GM04504 (cell line): Measurements from ENCODE around the gene SLC7A4.
A peak's percentile ranks its signal among the peaks of the same experiment; 100 is the strongest.

Experiments used
- DNase-seq: peaks from one replicate; pipeline ENCODE4 v3.0.0-alpha.2; 2012; ENCODE audit warnings: low read depth

SLC7A4 gene

GRCh38 chr22:20985720-20986119, 46.6 kb downstream of the SLC7A4 start:
- no peak for DNase-seq

GRCh38 chr22:20983081-20983771, 49.1 kb downstream of the SLC7A4 start:
- DNase-seq = no peak

- no peak for DNase-seq
Observed at GRCh38 chr22:20982563-20982882, 49.8 kb downstream of the SLC7A4 start.

GRCh38 chr22:20981787-20982562, 50.4 kb downstream of the SLC7A4 start, which contains the start of gene LZTR1:
Gene LZTR1, plus strand, starts transcription at chr22:20982297. Its CDS starts 75 bp downstream, at chr22:20982372.
- DNase-seq = peak; percentile 60

- no peak for DNase-seq
Observed at GRCh38 chr22:20980938-20981722, 51.2 kb downstream of the SLC7A4 start.

GRCh38 chr22:20980523-20980922, 51.8 kb downstream of the SLC7A4 start:
- DNase-seq = no peak

- DNase-seq = no peak
Observed at GRCh38 chr22:20979940-20980453, 52.4 kb downstream of the SLC7A4 start.

- DNase-seq = no peak
Observed at GRCh38 chr22:20979243-20979809, 53.0 kb downstream of the SLC7A4 start.
